Breast epithelium (tissue), 3 donors: ENCODE measurements around the gene PLCB3.

ENCODE experiments used
- CTCF ChIP-seq, 3 donors: fragments of 450-650 bp; IDR thresholded peaks; one replicate each; pipeline ENCODE4 v1.5.1; 2016 to 2017; ENCODE audit warnings: antibody characterized with exemption in 3 of 3, mild to moderate bottlenecking in 3 of 3, moderate library complexity in 3 of 3
- POLR2A ChIP-seq: fragments of 450-650 bp; IDR thresholded peaks from one replicate; pipeline ENCODE4 v1.6.1; 2016; ENCODE audit warnings: antibody characterized with exemption, mild to moderate bottlenecking, moderate library complexity
- POLR2AphosphoS5 ChIP-seq, 3 donors: sonication (generic); formaldehyde crosslinking; IDR thresholded peaks; one replicate each; pipeline ENCODE4 v1.6.1; 2017; ENCODE audit warnings: antibody characterized with exemption in 3 of 3

DNA sequence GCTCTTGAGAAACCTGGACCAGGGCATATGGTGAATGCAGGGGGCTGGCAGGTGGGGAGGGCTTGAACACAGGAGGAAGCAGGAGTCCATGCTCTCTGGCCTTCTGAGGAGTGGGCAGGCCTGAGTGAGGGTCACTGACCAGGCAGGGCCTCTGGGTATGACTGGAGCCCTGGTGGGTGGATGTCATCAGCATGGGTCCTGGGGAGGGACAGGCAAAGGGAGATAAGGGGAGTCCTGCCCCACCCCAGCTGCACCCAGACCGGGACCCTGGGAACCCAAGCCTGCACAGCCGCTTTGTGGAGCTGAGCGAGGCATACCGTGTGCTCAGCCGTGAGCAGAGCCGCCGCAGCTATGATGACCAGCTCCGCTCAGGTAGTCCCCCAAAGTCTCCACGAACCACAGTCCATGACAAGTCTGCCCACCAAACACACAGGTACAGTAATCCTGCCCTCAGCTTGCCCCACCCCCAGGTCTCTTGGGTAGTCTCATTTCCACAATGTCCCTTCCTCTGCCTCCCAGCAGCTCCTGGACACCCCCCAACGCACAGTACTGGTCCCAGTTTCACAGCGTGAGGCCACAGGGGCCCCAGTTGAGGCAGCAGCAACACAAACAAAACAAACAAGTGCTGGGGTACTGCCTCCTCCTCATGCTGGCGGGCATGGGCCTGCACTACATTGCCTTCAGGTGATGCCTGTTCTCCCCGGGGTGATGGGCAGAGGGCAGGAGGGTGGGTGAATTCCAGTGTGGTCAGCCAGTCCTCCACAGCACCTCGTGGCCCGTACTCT lies 19.0 kb upstream of the PLCB3 start:
- no peak for TF ChIP-seq POLR2A
- TF ChIP-seq POLR2AphosphoS5 (IDR thresholded peaks at IDR 0.05): no peak
- no peak for TF ChIP-seq CTCF (IDR thresholded peaks at IDR 0.05)
